Omental fat pad (tissue), 4 donors: ENCODE data around the gene ARHGEF16. TPM values are rescaled to one million over a fixed set of nuclear protein-coding genes. Genes with fewer than 3 reads are reported as not detected.

Experiments used
- ATAC-seq: fragments of 150-250 bp; one replicate; pipeline ENCODE4 v1.9.1; 2016; ENCODE audit warnings: mild to moderate bottlenecking, moderate library complexity; ENCODE audit not compliant: low FRiP score
- DNase-seq: peaks from one replicate; pipeline ENCODE4 v3.0.0-alpha.2; 2019; ENCODE audit warnings: low spot score
- CTCF ChIP-seq, 3 donors: fragments of 450-650 bp; IDR thresholded peaks; one replicate each; pipeline ENCODE4 v1.5.1; 2016 to 2017; ENCODE audit warnings: antibody characterized with exemption in 3 of 3, mild to moderate bottlenecking in 3 of 3, moderate library complexity in 2 of 3
- total RNA-seq, 4 donors: library from RNA; depleted of rRNA; stranded (reverse); fragments of >200 nt; gene quantifications; one replicate each; pipeline ENCODE4 v1.1.0, GENCODE V29; 2016

The ARHGEF16 gene
- total RNA-seq, 4 donors from 2014 or later, result 0.36 to 3.2 (median 1.9) TPM

GRCh38 chr1:3519301-3519885 lies 64.9 kb downstream of the ARHGEF16 start:
- no peak for ATAC-seq

GRCh38 chr1:3520419-3521378 lies 66.2 kb downstream of the ARHGEF16 start:
- DNase-seq (no peak), ATAC-seq (no peak)

More at GRCh38 chr1:3519301-3519885, 64.9 kb downstream of the ARHGEF16 start:
- no peak for TF ChIP-seq CTCF (IDR thresholded peaks at IDR 0.05)
- no peak for DNase-seq

DNA sequence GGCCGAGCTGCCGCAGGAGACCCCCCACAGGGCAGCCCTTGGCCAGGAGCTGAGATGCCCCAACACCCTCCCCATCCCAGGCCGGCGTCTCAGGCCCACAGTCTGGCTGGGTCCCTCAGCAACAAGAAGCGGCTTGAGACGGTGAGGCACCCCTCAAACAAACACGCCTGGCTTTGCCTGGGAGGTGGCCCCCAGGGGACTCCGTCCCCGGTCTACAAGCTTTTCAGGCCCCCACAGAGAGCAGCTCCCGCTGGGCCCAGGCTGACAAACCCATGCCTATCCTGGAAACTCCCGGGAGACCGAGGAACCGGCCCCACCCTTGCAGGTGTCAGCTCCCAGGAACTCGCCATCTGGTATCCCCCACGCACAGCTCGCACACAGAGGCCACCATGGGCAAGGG lies 67.0 kb downstream of the ARHGEF16 start:
- ATAC-seq, result no peak
- TF ChIP-seq CTCF (IDR thresholded peaks at IDR 0.05), result no peak
- DNase-seq, result no peak

More at GRCh38 chr1:3520419-3521378, 66.2 kb downstream of the ARHGEF16 start:
- TF ChIP-seq CTCF (IDR thresholded peaks at IDR 0.05), result no peak

DNA sequence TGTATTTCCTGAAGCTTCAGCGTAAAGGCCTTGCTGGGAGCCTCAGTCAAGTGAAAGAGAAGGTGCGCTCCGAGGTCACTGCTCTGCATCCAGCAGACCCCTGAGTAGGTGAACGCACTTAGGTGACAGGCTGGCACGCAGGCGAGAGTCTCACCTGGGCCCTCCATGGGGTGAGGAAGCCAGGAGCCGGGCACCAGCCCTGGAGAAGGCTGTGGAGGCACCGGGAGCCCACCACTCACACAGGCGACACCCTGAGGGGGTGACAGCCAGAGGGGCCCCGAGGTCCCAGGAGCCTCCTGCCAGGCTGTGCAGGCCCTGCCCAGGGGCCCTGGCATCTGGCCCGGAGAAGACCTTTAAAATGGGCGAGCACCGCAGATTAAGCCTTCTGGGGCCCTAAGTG lies 67.6 kb downstream of the ARHGEF16 start:
- ATAC-seq (no peak), DNase-seq (no peak)
- TF ChIP-seq CTCF (IDR thresholded peaks at IDR 0.05), result no peak

DNA sequence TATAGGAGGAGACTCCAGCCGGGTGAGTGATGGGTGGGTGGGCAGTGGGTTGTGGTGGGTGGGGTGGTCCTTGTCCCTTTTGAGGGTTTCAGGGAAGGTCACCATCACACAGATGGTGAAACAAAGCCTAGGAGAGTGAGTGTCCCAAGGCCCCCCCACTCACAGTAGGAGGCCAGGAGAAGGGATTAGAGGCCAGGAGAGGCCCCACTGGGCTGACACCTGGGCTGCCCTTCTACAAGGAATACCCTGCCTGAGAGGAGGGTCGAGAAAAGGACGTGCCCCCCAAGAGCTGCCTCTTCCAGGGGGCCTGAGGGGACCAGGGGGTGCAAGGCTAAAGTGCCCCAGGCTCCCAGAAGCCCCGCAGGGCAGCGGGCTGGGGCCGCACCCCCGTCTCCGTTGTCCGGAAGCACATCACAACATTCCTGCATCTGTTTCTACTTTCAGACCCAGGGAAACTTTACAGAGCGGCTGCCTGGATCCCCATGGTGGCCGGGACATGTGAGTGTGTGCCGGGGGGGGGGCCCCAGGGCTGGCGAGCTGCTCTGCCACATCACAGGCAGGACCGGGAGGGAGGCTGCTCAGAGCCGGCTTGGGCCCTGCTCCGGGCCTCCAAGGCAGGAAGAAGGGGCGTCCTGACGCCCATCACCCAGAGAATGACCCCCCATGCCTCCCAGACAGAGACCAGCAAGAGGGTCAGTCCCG lies 68.2 kb downstream of the ARHGEF16 start:
- TF ChIP-seq CTCF (IDR thresholded peaks at IDR 0.05), result no peak
- ATAC-seq (no peak), DNase-seq (no peak)

- TF ChIP-seq CTCF (IDR thresholded peaks at IDR 0.05), result no peak
- no peak for ATAC-seq
- no peak for DNase-seq
These were observed 69.5 kb downstream of the ARHGEF16 start for GRCh38 chr1:3523980-3524379.
